ENCODE data around the gene MARK2.

GRCh38 chr11:63883791-63884190 is 44.9 kb downstream of the MARK2 start:
- TF ChIP-seq EP300 (IDR thresholded peaks at IDR 0.05) (no peak), CTCF (IDR thresholded peaks at IDR 0.05) (no peak), POLR2AphosphoS5 (IDR thresholded peaks at IDR 0.05) (no peak)

Measured in sigmoid colon (tissue), 4 donors.